ENCODE data around the gene GTSE1.

- no peak for TF ChIP-seq CTCF (IDR thresholded peaks at IDR 0.05)
- TF ChIP-seq POLR2A (IDR thresholded peaks at IDR 0.05) = no peak
These were observed 39.7 kb downstream of the GTSE1 start for GRCh38 chr22:46336119-46337078.
